HEK293 (cell line): ENCODE measurements around the gene SERTAD3.
A peak's percentile ranks its signal among the peaks of the same experiment; 100 is the strongest.

Experiments used
- GLI4 ChIP-seq: fragments of 450-650 bp; formaldehyde crosslinking; IDR thresholded peaks from 2 replicates; pipeline ENCODE4 v1.5.1; 2016; ENCODE audit warnings: missing biosample characterization, missing genetic modification characterization
- GLIS1 ChIP-seq: fragments of 450-650 bp; formaldehyde crosslinking; IDR thresholded peaks from 2 replicates; pipeline ENCODE4 v1.5.1; 2016; ENCODE audit warnings: missing biosample characterization, missing genetic modification characterization
- KLF7 ChIP-seq: fragments of 450-650 bp; formaldehyde crosslinking; IDR thresholded peaks from 2 replicates; pipeline ENCODE4 v1.5.1; 2016; ENCODE audit warnings: missing biosample characterization, missing genetic modification characterization, borderline replicate concordance
- OSR2 ChIP-seq: fragments of 450-650 bp; formaldehyde crosslinking; IDR thresholded peaks from 2 replicates; pipeline ENCODE4 v1.5.1; 2016; ENCODE audit warnings: missing biosample characterization, missing genetic modification characterization
- OVOL3 ChIP-seq: fragments of 450-650 bp; formaldehyde crosslinking; IDR thresholded peaks from 2 replicates; pipeline ENCODE4 v1.5.1; 2016; ENCODE audit warnings: missing biosample characterization, missing genetic modification characterization
- SP2 ChIP-seq: fragments of 450-650 bp; formaldehyde crosslinking; IDR thresholded peaks from 2 replicates; pipeline ENCODE4 v1.5.1; 2016; ENCODE audit warnings: missing biosample characterization, missing genetic modification characterization
- TRIM28 ChIP-seq: IDR thresholded peaks from 2 replicates; pipeline ENCODE4 v1.6.1; 2011; ENCODE audit warnings: low read length, control low read depth, borderline replicate concordance
- WT1 ChIP-seq: fragments of 450-650 bp; formaldehyde crosslinking; IDR thresholded peaks from 2 replicates; pipeline ENCODE4 v1.5.1; 2016; ENCODE audit warnings: missing biosample characterization, missing genetic modification characterization
- ZBTB48 ChIP-seq: fragments of 450-650 bp; formaldehyde crosslinking; IDR thresholded peaks from 2 replicates; pipeline ENCODE4 v1.5.1; 2016; ENCODE audit warnings: missing biosample characterization, missing genetic modification characterization
- ZEB2 ChIP-seq: fragments of 450-650 bp; formaldehyde crosslinking; IDR thresholded peaks from 2 replicates; pipeline ENCODE4 v1.5.1; 2016; ENCODE audit warnings: missing biosample characterization, missing genetic modification characterization
- ZIC2 ChIP-seq: fragments of 450-650 bp; formaldehyde crosslinking; IDR thresholded peaks from 2 replicates; pipeline ENCODE4 v1.5.1; 2016; ENCODE audit warnings: missing biosample characterization, missing genetic modification characterization
- ZNF121 ChIP-seq: fragments of 450-650 bp; formaldehyde crosslinking; IDR thresholded peaks from 2 replicates; pipeline ENCODE4 v1.5.1; 2016; ENCODE audit warnings: missing biosample characterization, missing genetic modification characterization
- ZNF169 ChIP-seq: fragments of 450-650 bp; formaldehyde crosslinking; IDR thresholded peaks from 2 replicates; pipeline ENCODE4 v1.5.1; 2016; ENCODE audit warnings: missing biosample characterization, missing genetic modification characterization
- ZNF211 ChIP-seq: fragments of 450-650 bp; formaldehyde crosslinking; IDR thresholded peaks from 2 replicates; pipeline ENCODE4 v1.5.1; 2016; ENCODE audit warnings: low read depth, missing biosample characterization, missing genetic modification characterization
- ZNF341 ChIP-seq: fragments of 450-650 bp; formaldehyde crosslinking; IDR thresholded peaks from 2 replicates; pipeline ENCODE4; 2016; ENCODE audit warnings: low read depth, missing biosample characterization, missing genetic modification characterization
- ZNF391 ChIP-seq: fragments of 450-650 bp; formaldehyde crosslinking; IDR thresholded peaks from 2 replicates; pipeline ENCODE4 v1.5.1; 2016; ENCODE audit warnings: low read depth, missing biosample characterization, missing genetic modification characterization, borderline replicate concordance
- ZNF501 ChIP-seq: fragments of 450-650 bp; formaldehyde crosslinking; IDR thresholded peaks from 2 replicates; pipeline ENCODE4 v1.5.1; 2016; ENCODE audit warnings: missing biosample characterization, missing genetic modification characterization
- ZNF529 ChIP-seq: fragments of 450-650 bp; formaldehyde crosslinking; IDR thresholded peaks from 2 replicates; pipeline ENCODE4 v1.5.1; 2017; ENCODE audit warnings: missing genetic modification characterization, missing biosample characterization; ENCODE audit not compliant: insufficient replicate concordance
- ZNF544 ChIP-seq: fragments of 450-650 bp; formaldehyde crosslinking; IDR thresholded peaks from 2 replicates; pipeline ENCODE4 v1.5.0; 2017; ENCODE audit warnings: missing biosample characterization, missing genetic modification characterization
- ZNF654 ChIP-seq: fragments of 450-650 bp; formaldehyde crosslinking; IDR thresholded peaks from 2 replicates; pipeline ENCODE4 v1.5.1; 2016; ENCODE audit warnings: low read depth, missing biosample characterization, missing genetic modification characterization
- ZNF658 ChIP-seq: fragments of 450-650 bp; formaldehyde crosslinking; IDR thresholded peaks from 2 replicates; pipeline ENCODE4; 2016; ENCODE audit warnings: missing biosample characterization, missing genetic modification characterization
- ZNF792 ChIP-seq: fragments of 450-650 bp; formaldehyde crosslinking; IDR thresholded peaks from 2 replicates; pipeline ENCODE4 v1.5.1; 2016; ENCODE audit warnings: missing biosample characterization, missing genetic modification characterization
- ZNF843 ChIP-seq: fragments of 450-650 bp; formaldehyde crosslinking; IDR thresholded peaks from 2 replicates; pipeline ENCODE4 v1.5.1; 2016; ENCODE audit warnings: missing biosample characterization, missing genetic modification characterization
- TF ChIP-seq, protein P1 (sequence below): fragments of 450-650 bp; formaldehyde crosslinking; conservative IDR thresholded peaks from 2 replicates; pipeline ENCODE4 v1.5.1; 2016; ENCODE audit warnings: low read depth, missing biosample characterization, missing genetic modification characterization
- TF ChIP-seq, protein P2 (sequence below): fragments of 450-650 bp; IDR thresholded peaks from 2 replicates; pipeline ENCODE4 v1.5.1; 2018; ENCODE audit warnings: missing biosample characterization, missing genetic modification characterization
- TF ChIP-seq, protein P3 (sequence below): fragments of 450-650 bp; formaldehyde crosslinking; IDR thresholded peaks from 2 replicates; pipeline ENCODE4 v1.5.1; 2016; ENCODE audit warnings: missing biosample characterization, missing genetic modification characterization
- TF ChIP-seq, protein P4 (sequence below): fragments of 450-650 bp; formaldehyde crosslinking; IDR thresholded peaks from 2 replicates; pipeline ENCODE4 v1.5.1; 2016; ENCODE audit warnings: missing biosample characterization, missing genetic modification characterization
- TF ChIP-seq, protein P5 (sequence below): fragments of 450-650 bp; formaldehyde crosslinking; IDR thresholded peaks from 2 replicates; pipeline ENCODE4 v1.5.1; 2016; ENCODE audit warnings: missing biosample characterization, missing genetic modification characterization

Gene SERTAD3

DNA sequence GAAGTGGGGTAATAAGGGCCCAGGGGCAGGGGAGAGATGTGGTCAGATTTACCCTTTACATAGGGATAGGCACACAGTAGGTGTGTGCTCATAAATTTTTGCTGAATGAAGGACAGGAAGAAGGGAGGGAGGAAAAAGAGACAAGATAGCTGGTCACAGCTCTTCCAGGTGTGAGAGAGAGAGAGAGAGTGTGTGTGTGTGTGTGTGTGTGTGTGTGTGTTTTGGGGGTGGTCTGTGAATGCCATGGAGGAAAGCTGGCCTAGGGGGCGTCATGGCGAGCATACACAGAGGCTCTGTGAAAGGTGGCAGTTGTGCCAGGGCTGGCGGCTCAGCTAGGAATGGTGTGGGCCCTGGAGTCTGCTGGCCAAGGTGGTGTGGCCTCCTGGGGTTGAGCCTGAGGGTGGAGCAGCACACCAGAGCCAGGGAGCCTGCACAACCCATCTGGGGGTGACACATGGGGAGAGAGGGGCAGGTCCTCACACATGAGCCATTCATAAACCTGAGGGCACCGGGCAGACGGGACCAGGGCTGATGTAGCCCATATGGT, 25.0 kb downstream of the SERTAD3 start (continued):
- TF ChIP-seq ZNF792 (tag by site-specific recombination) (0 out of 2 replicates have a peak, but pooled peaks have one; percentile 17), ZNF529 (tag by site-specific recombination) (no peak), KLF7 (tag by site-specific recombination) (0 out of 2 replicates have a peak, but pooled peaks have one; percentile 34), ZNF169 (0 out of 2 replicates have a peak, but pooled peaks have one; percentile 66), ZNF391 (no peak), ZNF121 (no peak), ZBTB48 (tag by site-specific recombination) (peak; percentile 84), OVOL3 (tag by site-specific recombination) (no peak), ZIC2 (tag by site-specific recombination) (0 out of 2 replicates have a peak, but pooled peaks have one; percentile 33), SP2 (tag by site-specific recombination) (no peak), ZNF658 (tag by site-specific recombination) (no peak), ZNF211 (tag by site-specific recombination) (no peak), OSR2 (tag by site-specific recombination) (no peak), GLI4 (tag by site-specific recombination) (no peak), ZNF843 (tag by site-specific recombination) (no peak), GLIS1 (tag by site-specific recombination) (peak; percentile 72), ZNF501 (tag by site-specific recombination) (no peak), ZNF654 (no peak), ZEB2 (tag by site-specific recombination) (no peak), ZNF544 (tag by site-specific recombination) (no peak), ZNF341 (tag by site-specific recombination) (no peak), WT1 (tag by site-specific recombination) (no peak), TRIM28 (no peak)
- TF ChIP-seq, protein P1, sequence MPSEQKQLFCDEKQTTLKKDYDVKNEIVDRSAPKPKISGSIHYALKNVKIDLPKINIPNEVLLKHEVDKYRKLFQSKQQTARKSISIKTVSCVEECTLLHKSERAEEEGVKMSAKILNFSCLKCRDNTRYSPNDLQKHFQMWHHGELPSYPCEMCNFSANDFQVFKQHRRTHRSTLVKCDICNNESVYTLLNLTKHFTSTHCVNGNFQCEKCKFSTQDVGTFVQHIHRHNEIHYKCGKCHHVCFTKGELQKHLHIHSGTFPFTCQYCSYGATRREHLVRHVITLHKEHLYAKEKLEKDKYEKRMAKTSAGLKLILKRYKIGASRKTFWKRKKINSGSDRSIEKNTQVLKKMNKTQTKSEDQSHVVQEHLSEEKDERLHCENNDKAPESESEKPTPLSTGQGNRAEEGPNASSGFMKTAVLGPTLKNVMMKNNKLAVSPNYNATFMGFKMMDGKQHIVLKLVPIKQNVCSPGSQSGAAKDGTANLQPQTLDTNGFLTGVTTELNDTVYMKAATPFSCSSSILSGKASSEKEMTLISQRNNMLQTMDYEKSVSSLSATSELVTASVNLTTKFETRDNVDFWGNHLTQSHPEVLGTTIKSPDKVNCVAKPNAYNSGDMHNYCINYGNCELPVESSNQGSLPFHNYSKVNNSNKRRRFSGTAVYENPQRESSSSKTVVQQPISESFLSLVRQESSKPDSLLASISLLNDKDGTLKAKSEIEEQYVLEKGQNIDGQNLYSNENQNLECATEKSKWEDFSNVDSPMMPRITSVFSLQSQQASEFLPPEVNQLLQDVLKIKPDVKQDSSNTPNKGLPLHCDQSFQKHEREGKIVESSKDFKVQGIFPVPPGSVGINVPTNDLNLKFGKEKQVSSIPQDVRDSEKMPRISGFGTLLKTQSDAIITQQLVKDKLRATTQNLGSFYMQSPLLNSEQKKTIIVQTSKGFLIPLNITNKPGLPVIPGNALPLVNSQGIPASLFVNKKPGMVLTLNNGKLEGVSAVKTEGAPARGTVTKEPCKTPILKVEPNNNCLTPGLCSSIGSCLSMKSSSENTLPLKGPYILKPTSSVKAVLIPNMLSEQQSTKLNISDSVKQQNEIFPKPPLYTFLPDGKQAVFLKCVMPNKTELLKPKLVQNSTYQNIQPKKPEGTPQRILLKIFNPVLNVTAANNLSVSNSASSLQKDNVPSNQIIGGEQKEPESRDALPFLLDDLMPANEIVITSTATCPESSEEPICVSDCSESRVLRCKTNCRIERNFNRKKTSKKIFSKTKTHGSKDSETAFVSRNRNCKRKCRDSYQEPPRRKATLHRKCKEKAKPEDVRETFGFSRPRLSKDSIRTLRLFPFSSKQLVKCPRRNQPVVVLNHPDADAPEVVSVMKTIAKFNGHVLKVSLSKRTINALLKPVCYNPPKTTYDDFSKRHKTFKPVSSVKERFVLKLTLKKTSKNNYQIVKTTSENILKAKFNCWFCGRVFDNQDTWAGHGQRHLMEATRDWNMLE: no peak
- TF ChIP-seq, protein P2, sequence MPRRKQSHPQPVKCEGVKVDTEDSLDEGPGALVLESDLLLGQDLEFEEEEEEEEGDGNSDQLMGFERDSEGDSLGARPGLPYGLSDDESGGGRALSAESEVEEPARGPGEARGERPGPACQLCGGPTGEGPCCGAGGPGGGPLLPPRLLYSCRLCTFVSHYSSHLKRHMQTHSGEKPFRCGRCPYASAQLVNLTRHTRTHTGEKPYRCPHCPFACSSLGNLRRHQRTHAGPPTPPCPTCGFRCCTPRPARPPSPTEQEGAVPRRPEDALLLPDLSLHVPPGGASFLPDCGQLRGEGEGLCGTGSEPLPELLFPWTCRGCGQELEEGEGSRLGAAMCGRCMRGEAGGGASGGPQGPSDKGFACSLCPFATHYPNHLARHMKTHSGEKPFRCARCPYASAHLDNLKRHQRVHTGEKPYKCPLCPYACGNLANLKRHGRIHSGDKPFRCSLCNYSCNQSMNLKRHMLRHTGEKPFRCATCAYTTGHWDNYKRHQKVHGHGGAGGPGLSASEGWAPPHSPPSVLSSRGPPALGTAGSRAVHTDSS (tag by site-specific recombination): no peak
- TF ChIP-seq, protein P3, sequence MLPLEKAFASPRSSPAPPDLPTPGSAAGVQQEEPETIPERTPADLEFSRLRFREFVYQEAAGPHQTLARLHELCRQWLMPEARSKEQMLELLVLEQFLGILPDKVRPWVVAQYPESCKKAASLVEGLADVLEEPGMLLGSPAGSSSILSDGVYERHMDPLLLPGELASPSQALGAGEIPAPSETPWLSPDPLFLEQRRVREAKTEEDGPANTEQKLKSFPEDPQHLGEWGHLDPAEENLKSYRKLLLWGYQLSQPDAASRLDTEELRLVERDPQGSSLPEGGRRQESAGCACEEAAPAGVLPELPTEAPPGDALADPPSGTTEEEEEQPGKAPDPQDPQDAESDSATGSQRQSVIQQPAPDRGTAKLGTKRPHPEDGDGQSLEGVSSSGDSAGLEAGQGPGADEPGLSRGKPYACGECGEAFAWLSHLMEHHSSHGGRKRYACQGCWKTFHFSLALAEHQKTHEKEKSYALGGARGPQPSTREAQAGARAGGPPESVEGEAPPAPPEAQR: no peak
- TF ChIP-seq, protein P4, sequence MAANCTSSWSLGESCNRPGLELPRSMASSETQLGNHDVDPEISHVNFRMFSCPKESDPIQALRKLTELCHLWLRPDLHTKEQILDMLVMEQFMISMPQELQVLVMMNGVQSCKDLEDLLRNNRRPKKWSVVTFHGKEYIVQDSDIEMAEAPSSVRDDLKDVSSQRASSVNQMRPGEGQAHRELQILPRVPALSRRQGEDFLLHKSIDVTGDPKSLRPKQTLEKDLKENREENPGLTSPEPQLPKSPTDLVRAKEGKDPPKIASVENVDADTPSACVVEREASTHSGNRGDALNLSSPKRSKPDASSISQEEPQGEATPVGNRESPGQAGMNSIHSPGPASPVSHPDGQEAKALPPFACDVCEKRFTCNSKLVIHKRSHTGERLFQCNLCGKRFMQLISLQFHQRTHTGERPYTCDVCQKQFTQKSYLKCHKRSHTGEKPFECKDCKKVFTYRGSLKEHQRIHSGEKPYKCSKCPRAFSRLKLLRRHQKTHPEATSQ (tag by site-specific recombination): no peak
- TF ChIP-seq, protein P5, sequence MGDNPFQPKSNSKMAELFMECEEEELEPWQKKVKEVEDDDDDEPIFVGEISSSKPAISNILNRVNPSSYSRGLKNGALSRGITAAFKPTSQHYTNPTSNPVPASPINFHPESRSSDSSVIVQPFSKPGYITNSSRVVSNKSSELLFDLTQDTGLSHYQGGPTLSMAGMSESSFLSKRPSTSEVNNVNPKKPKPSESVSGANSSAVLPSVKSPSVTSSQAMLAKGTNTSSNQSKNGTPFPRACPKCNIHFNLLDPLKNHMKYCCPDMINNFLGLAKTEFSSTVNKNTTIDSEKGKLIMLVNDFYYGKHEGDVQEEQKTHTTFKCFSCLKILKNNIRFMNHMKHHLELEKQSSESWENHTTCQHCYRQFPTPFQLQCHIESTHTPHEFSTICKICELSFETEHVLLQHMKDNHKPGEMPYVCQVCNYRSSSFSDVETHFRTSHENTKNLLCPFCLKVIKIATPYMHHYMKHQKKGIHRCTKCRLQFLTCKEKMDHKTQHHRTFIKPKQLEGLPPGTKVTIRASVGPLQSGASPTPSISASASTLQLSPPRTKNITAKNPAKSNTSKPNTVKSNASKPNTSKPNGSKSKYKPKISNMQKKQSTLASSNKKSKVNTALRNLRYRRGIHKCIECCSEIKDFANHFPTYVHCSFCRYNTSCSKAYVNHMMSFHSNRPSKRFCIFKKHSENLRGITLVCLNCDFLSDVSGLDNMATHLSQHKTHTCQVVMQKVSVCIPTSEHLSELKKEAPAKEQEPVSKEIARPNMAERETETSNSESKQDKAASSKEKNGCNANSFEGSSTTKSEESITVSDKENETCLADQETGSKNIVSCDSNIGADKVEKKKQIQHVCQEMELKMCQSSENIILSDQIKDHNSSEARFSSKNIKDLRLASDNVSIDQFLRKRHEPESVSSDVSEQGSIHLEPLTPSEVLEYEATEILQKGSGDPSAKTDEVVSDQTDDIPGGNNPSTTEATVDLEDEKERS: no peak
